GM23338 (cell line): ENCODE results near the gene MARCHF2.

Experiments
- CREB1 ChIP-seq: fragments of 250-450 bp; sonication (Bioruptor Pico); IDR thresholded peaks from 2 replicates; pipeline ENCODE4 v1.5.0; 2020; ENCODE audit warnings: low read depth, mild to moderate bottlenecking, moderate library complexity
- CTCF ChIP-seq, 2 experiments: fragments of 200-600 bp in 1 of 2; sonication (generic) in 1 of 2; conservative IDR thresholded peaks; 2 replicates each; pipeline versions ENCODE4 v1.5.1 to v1.6.1; 2016 to 2017; ENCODE audit warnings: antibody characterized with exemption in 2 of 2, low read depth in 2 of 2, mild to moderate bottlenecking in 2 of 2, moderate library complexity in 1 of 2
- EZH2 ChIP-seq: fragments of 200-600 bp; sonication (generic); IDR thresholded peaks from one replicate; pipeline ENCODE4 v1.8.0; 2017; ENCODE audit warnings: antibody characterized with exemption, mild to moderate bottlenecking, low read depth; ENCODE audit not compliant: unreplicated experiment
- EZH2phosphoT487 ChIP-seq: fragments of 200-600 bp; sonication (generic); IDR thresholded peaks from one replicate; pipeline ENCODE4 v1.8.1; 2018; ENCODE audit warnings: antibody characterized with exemption; ENCODE audit not compliant: unreplicated experiment
- JUNB ChIP-seq: IDR thresholded peaks from one replicate; pipeline ENCODE4 v1.6.1; 2016; ENCODE audit warnings: antibody characterized with exemption; ENCODE audit not compliant: unreplicated experiment

DNA sequence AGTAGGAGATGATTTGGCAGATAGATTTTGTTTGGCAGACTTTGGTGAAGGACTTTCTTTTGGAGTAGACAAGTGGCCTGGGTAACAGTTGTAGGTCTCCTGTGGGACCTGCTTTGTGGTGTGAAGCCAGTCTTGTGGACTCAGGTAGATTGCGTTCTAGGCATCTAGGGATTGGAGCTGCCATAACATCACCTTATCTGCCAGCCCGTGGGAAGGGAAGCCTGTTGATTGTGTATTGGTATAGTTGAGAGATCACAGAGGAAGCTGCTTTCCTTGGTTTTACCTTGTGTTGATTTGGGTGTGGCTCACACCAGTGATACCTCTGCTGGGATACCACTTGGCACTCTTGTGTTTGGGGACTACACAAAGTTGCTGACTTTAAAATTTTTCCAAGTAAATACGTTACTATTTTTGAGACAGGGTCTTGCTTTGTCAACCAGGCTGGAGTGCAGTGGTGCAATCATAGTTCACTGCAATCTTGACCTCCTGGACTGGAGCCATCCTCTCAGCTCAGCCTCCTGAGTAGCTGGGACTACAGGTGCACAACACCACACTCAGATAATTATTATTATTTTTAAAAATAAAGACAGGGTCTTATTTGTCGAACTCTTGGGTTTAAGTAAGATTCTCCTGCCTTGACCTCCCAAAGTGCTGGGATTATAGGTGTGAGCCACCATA is 39.5 kb downstream of the MARCHF2 start:
- TF ChIP-seq CTCF (conservative IDR thresholded peaks at IDR 0.05; ENCODE audit: low read depth in 2 of 2) = no peak
- no peak for TF ChIP-seq JUNB
- TF ChIP-seq EZH2phosphoT487 = no peak
- no peak for TF ChIP-seq EZH2
- no peak for TF ChIP-seq CREB1 (CRISPR knock-in tag)
